HG03060 (cell line): Measurements from ENCODE around the gene TMEM63C.

Experiments
- ATAC-seq: cut with Tn5 transposase; IDR thresholded peaks from one replicate; pipeline ENCODE4 v1.9.1; 2021; ENCODE audit warnings: low read depth, moderate number of reproducible peaks; ENCODE audit not compliant: unreplicated experiment

The TMEM63C gene

DNA sequence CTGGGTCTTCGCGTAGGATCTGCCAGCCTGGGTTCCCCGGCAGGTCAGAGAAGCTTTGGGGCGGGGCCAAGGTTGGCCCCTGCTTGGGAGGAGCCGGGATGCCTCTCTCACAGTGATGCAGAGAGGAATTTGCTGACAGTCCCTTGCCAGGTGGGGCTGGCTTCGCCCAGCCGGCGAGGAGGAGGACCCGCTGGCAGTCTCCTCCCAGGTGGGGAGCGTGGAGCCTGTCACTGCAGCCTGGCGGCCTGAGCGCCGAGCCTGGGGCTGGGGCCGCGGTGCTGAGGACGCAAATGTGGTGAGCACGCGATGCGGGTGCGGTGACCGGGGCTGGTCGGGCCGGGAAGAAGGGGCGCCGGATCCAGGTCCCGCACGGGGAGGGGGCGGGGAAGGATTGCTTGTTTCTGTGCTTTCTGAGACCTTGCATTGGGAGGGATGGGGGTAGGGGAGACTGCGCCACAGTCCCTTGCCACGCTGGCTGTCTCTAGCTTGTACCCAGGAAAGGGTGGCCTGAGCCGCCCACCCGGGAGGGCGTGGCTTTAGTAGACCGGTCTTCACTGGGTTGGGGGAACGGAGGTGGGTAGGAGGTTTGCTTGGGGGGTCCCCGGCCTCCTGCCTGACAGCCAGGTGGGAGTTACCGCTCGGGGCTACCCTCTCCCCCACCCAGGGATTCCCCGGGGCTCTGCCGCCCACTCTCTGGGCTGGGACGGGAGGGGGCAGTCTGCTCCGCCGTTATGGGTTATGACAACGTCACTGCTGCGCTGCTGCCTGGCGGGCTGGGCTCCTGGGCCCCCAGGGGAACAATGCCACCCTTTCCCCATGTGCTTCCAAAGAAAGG lies at the start of gene TMEM63C:
TMEM63C (plus strand) TSS at position 196 of the 835 bp plus-strand sequence. CDS start 37,016 bp downstream, outside the sequence.
- peak; percentile 78 for ATAC-seq

GRCh38 chr14:77131871-77132486 lies 49.6 kb upstream of the TMEM63C start:
- ATAC-seq, result no peak

GRCh38 chr14:77133720-77134338 lies 47.8 kb upstream of the TMEM63C start:
- no peak for ATAC-seq

DNA sequence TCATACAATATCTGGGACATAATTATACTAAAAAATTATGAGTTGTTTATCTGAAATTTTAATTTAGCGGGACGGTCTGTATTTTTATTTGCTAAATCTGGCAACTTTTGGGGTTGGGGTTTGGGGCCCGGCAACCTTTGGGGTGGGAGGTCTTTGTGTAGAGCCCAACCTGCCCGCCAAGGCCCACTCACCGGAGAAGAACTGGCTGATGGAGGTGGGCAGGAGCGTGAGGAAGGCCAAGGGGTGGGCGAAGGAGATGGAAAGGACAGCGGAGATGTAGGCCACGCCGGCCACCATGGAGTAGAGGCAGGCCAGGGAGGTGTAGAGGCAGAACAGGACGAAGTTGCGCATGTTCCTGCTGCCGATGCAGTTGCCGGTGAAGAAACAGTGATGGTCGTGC lies 42.6 kb upstream of the TMEM63C start:
- no peak for ATAC-seq

DNA sequence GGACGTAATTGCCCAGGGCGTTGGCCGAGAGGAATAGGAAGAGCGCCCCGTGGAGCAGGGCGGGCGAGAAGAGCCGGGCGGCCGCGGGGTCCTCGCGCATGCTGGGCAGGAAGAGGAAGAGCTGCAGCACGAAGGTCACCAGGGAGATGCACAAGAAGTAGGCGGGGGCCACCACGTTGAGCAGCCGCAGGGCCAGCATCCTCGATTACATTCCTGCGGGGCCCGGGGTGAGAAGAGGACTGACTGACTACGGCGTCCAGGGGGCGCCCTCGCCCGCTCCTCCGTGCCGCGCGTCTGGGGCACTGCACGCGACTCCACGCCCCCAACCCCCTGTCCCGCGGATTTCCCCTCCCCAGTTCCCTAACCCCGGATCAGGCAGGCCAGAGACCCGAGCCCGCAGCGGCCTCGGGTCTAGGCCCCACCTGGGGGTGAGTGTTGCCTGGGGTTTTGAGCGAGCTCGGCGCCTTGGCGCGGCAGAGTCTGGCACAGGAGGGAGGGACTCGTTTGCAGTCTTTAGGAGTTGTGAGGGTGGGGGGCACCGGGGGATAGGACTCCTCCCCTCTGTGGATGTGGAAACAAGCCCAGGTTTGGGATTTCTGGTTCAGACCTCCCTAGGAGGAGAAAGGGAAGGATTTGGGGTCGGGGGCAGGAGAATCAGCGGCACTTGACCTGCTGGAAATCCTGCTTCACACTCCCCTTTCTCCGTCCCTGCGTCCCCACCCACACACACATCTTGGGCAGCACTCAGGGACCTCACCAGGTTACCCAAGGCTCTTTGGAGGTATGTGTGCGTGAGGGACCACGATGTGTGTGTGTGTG lies 41.8 kb upstream of the TMEM63C start:
- ATAC-seq, result no peak

DNA sequence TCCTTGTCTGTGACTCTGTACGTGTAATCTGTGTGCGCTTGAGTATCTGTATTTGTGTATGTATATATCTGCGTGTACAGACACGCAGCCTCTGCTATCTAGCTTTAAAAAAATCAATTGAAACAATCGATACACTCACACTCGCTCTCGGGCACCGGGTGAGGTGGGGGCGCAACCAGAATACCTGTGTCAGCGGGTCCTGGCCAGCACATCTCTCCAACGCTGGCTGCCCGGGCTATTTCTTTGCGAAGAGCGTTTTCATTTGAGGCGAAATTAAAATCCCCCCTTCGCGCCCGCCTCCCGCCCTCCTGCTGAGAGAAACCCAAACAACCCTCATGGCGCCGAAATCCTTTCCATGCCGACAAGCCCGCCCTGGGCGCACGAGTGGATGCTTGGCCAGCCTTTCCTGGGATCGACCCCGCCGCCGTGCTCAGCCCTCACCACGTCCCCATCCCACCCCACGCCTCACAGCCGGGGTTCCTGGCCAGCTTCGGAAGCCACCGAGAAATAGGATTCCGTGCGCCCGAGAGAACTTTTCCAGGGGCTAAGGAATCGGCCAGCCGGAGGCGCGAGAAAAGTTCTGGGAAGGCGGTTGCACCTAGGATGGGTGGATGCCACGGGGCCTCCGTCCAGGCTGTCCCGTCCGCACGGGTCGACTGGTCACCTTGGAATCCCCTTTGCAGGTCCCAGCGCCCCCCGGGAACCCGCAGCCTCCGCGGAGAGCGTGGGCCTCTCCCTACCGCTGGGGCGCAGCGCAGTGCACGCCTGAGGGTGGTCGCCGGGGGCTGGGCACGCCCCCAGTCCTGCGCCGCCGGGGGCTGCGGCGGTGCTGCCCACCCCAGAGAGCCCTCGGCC lies 41.0 kb upstream of the TMEM63C start:
- ATAC-seq, result no peak

DNA sequence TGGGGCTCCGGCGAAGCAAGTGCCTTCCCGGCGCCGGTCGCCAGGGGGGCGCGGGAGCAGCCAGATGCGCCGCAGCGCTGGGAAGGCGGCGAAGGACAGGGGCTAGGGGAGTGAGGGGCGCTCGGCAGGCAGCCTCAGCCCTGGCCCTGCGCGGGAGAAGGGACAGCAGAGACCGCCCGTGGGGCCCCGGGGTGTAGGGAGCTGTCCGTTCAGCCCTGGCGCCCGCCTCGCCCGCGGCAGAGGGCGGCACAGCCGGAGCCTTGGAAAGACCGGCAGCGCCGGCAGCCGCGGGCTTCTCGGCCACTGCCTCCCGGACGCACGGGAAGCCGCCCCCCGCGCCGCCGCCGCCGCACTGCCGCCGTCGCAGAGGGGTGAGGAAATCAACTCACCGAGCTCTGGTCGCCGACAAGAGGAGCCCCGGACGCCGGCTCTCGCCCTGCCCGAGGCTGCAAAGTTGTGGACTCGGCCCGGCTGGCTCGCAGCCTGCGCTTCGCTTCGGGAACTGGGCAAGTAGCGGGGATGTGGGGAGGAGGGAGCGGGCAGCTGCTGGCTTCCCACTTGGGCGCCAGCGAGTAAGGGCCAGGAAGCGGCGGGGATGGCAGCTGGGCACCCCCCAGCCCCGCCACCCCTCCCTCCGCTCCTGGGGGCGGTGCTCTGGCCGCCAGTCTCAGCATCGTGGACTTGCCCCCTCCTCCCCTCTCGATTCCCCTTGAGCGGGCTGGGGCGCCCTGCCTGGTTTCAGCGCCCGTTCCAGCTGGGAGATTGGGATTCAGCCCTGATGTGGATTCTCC lies 40.2 kb upstream of the TMEM63C start, which contains the start of gene ZDHHC22:
ZDHHC22 (minus strand) TSS at position 578 of the 791 bp plus-strand sequence. CDS start 2,053 bp downstream, outside the sequence.
- no peak for ATAC-seq

DNA sequence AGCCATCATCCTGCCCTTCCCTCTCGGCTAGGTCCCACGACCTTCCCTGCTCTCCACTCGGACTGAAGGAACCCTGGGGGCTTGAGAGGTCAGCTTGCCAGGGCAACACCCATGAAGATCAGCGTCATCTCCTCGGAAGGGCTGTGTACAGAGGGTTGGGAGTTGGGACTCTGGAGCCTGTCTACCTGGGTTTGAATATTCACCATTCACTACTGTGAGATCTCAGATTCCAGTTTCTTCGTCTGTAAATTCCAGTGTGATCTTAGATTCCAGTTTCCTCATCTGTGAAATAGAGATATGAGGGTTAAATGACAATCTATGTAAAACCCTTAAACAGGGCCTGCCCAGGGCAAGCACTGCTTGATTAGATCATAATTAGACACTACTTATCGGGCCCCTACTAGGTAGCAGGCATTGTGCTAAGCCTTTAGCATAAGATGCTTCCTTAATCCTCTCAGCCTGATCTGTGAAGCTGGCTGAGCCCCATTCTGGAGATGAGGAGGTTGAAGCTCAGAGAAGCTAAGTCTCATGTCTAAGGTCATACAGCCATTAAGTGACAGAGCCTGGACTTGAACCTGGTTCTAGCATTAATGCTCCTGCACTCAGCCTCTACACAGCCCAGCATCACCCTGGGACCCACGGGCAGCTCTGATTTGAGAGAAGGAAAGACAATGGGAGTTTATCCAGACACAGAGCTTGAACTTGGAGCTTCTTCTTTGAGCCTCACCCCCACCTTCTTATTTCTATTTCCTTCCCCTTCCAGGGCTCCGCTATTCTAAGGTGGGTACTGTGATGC lies 39.4 kb upstream of the TMEM63C start:
- ATAC-seq, result no peak

GRCh38 chr14:77143071-77143470 lies 38.5 kb upstream of the TMEM63C start:
- ATAC-seq, result no peak

- no peak for ATAC-seq
Measured at GRCh38 chr14:77144412-77145115, 37.0 kb upstream of the TMEM63C start.

DNA sequence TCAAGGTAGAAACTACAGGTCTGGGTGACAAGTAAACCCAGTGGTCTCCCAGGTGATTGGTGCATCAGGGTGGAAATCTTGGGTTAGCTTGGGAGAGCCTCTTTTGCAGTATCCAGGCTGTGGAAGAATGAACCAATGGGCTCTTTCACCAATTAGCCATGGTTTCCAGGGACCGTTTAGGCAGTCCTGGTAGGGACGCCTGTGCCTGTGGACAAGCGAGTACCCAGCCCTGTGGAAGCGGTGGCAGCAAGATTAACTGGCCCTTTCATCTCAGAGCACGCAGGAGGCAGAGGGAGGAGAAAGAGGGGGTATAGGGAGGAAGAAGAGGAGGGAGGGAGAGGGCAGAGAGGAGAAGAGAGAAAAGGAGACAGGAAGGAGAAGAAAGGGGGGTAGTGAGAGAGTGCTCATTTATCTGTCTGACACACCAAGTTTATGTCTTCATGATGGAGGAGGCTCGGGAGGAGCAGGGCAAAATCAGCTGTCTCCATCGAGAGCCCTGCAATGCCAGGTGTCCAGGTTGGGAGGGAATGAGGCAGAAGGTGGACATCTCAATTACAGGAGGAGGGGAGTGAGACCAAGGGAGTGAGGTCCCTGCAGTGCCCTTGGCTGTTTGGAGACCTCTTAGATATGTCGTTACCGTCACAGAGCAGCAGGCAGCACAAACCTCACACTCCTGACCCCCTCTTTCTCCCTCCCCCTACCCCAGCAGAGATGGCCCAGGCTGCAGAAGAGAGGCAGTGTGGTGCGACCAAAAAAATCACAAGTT lies 35.4 kb upstream of the TMEM63C start:
- ATAC-seq, result no peak

- no peak for ATAC-seq
Measured at GRCh38 chr14:77148510-77149231, 32.9 kb upstream of the TMEM63C start.

DNA sequence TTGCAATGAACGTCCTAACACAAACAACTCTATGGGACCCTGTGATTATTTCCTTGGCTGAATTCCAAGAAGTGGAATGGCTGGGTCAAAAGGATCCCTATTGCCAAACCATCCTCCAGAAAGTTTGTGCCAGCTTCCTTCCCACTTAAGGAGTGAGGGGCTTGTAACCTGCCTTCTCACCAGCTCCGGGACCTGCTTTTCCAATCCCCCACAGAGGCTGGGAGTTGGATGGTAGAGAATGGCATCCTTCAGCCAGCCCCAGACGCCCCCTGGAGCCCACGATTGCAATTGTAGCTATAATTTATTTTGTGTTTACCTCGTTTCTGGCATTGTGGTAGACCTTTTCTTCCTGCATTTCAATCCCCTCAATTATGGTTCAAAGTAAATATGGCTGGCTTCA lies 30.4 kb upstream of the TMEM63C start:
- ATAC-seq, result no peak

- no peak for ATAC-seq
Measured at GRCh38 chr14:77151918-77152588, 29.5 kb upstream of the TMEM63C start.

DNA sequence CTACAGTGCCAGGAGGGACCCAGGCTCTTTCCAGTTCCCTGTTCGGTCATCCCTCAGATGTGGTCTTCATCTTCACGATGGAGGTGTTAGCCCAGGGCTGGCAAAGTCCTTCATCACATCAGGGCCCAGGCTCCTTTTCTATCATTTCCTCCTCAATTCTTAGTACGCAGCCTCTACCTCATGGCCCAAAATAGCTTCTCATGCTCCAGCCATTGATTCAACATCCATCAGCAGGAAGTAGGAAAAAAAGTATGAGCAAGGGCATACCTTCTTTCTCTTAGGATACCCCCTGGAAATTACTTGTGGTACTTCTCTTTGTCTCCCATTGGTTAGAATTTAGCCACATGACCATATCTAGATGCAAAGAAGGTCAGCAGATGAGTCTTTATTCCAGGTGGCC lies 27.8 kb upstream of the TMEM63C start:
- ATAC-seq, result no peak

DNA sequence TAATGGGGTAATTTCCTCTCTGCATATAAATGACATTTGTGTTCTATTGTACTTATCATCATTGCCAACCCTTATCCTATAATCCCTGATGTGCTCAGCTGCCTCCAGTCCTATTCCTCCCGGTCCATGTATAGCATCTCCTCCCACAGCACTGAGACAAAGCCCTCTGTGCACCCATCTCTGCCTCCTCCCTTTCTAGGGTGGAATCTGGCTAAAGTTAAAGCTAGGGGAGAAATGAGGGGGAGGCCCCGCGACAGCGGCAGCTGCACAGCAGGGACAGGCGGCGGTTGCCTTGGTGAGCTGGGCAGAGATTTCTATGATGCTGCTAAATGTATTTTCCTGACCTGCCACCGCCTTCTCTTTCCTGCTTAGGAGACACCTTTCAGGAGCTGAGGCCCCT lies 27.2 kb upstream of the TMEM63C start:
- no peak for ATAC-seq
